HepG2 (cell line): ENCODE data around the gene IL5RA. TPM values are rescaled to one million over a fixed set of nuclear protein-coding genes. Genes with fewer than 3 reads are reported as not detected.

ENCODE experiments used
- ATAC-seq: fragments of 200-7000 bp; cut with Tn5 transposase; 3 replicates; pipeline ENCODE4 v1.9.1; 2020; ENCODE audit warnings: mild to moderate bottlenecking, moderate library complexity
- BruUV-seq: library from RNA; stranded (reverse); fragments of 400-500 nt; replicated peaks from 2 replicates; lab custom pipeline; 2021; lab: Mats Ljungman, UMichigan
- CTCF ChIA-PET: fragments of 300-600 bp; formaldehyde crosslinking; extraction: SDS; loops from one replicate; lab custom pipeline; 2021; ENCODE audit warnings: low total read pairs, inconsistent platforms, low intra/inter-chr PET ratio; lab: Yijun Ruan, JAX
- POLR2A ChIA-PET: fragments of 350-600 bp; sonication (Branson Sonifier 250); formaldehyde crosslinking; loops from one replicate; lab custom pipeline; 2020; ENCODE audit warnings: antibody characterized with exemption, inconsistent platforms; lab: Yijun Ruan, JAX
- DNase-seq: peaks from one replicate; pipeline ENCODE4 v3.0.0-alpha.2; 2015; ENCODE audit warnings: low spot score
- FAIRE-seq: peaks from 3 replicates; lab custom pipeline; 2011; peaks lifted over from hg19 to GRCh38; lab: Jason Lieb, UNC
- H2AFZ ChIP-seq: one replicate; pipeline ENCODE4 v1.6.1; 2011; ENCODE audit warnings: low read length, inconsistent platforms
- H3K27ac ChIP-seq: fragments of 300-600 bp; 3 replicates; pipeline ENCODE4 v1.8.0; 2011; ENCODE audit warnings: mixed run types, mild to moderate bottlenecking, mixed read lengths, low read length, inconsistent platforms; ENCODE audit not compliant: insufficient read depth; ENCODE audit errors: extremely low read length
- H3K27me3 ChIP-seq, 2 experiments: fragments of 200-600 bp in 1 of 2; 2 replicates in 1 of 2; 3 replicates in 1 of 2; pipeline versions ENCODE4 v1.6.0 to v1.8.0; 2011; ENCODE audit warnings: low read length in 2 of 2, mild to moderate bottlenecking in 2 of 2, moderate library complexity in 2 of 2, inconsistent platforms in 1 of 2; ENCODE audit not compliant: insufficient read depth in 2 of 2, control insufficient read depth in 1 of 2
- H3K36me3 ChIP-seq, 2 experiments: fragments of 200-600 bp in 1 of 2; replicated peaks in 1 of 2; 2 replicates in 1 of 2; 3 replicates in 1 of 2; pipeline versions ENCODE4 v1.5.1 to v1.8.0; 2011; ENCODE audit warnings: low read length in 2 of 2, inconsistent platforms in 1 of 2; ENCODE audit not compliant: insufficient read depth in 2 of 2, control insufficient read depth in 1 of 2
- H3K4me1 ChIP-seq: 2 replicates; pipeline ENCODE4 v1.5.1; 2012; ENCODE audit warnings: low read length, inconsistent platforms; ENCODE audit not compliant: insufficient read depth
- H3K4me2 ChIP-seq: 2 replicates; pipeline ENCODE4 v1.6.0; 2011; ENCODE audit warnings: low read depth, low read length, inconsistent platforms
- H3K4me3 ChIP-seq, 3 experiments: fragments of 200-600 bp in 1 of 3; sonication (generic), shearing (Covaris generic) in 1 of 3; replicated peaks in 1 of 3; 2 replicates each; pipeline ENCODE4 v1.5.1; 2011 to 2016; ENCODE audit warnings: low read length in 3 of 3, inconsistent platforms in 2 of 3, low read depth in 2 of 3, mild to moderate bottlenecking in 2 of 3, control low read depth in 1 of 3, mixed read lengths in 1 of 3; ENCODE audit not compliant: insufficient read depth in 1 of 3
- H3K79me2 ChIP-seq: one replicate; pipeline ENCODE4 v1.6.1; 2011; ENCODE audit warnings: low read length, inconsistent platforms; ENCODE audit not compliant: insufficient read depth
- H3K9ac ChIP-seq: 2 replicates; pipeline ENCODE4 v1.6.0; 2011; ENCODE audit warnings: mild to moderate bottlenecking, low read depth, low read length, inconsistent platforms; ENCODE audit not compliant: insufficient read depth
- H3K9me3 ChIP-seq: 2 replicates; pipeline ENCODE4 v1.5.1; 2012; ENCODE audit warnings: mild to moderate bottlenecking, low read length
- H4K20me1 ChIP-seq: 2 replicates; pipeline ENCODE4 v1.6.0; 2011; ENCODE audit warnings: inconsistent platforms, mild to moderate bottlenecking, low read length, moderate library complexity; ENCODE audit not compliant: insufficient read depth
- CCDC6 ChIP-seq: sonication (generic); formaldehyde crosslinking; IDR thresholded peaks from 2 replicates; pipeline ENCODE4 v1.8.1; 2022; ENCODE audit warnings: mild to moderate bottlenecking, missing genetic modification reagents, moderate library complexity
- FOXO4 ChIP-seq: sonication (generic); formaldehyde crosslinking; conservative IDR thresholded peaks from 2 replicates; pipeline ENCODE4 v1.8.1; 2023; ENCODE audit warnings: missing genetic modification reagents
- GLI4 ChIP-seq: sonication (generic); formaldehyde crosslinking; IDR thresholded peaks from 2 replicates; pipeline ENCODE4 v1.5.1; 2020; ENCODE audit warnings: missing genetic modification reagents, mild to moderate bottlenecking, moderate library complexity, borderline replicate concordance
- NCOR1 ChIP-seq: fragments of 200-600 bp; sonication (generic); IDR thresholded peaks from 2 replicates; pipeline ENCODE4 v1.7.0; 2017; ENCODE audit warnings: antibody characterized with exemption, low read length, borderline replicate concordance
- POLR2AphosphoS5 ChIP-seq: IDR thresholded peaks from 2 replicates; pipeline ENCODE4 v1.6.1; 2012; ENCODE audit warnings: low read depth, low read length
- SUZ12 ChIP-seq: fragments of 150-350 bp; IDR thresholded peaks from 2 replicates; pipeline ENCODE4 v1.6.1; 2014; ENCODE audit warnings: low read depth, low read length
- ZFP36L2 ChIP-seq: sonication (generic); formaldehyde crosslinking; IDR thresholded peaks from 2 replicates; pipeline ENCODE4 v1.4.0; 2020; ENCODE audit warnings: missing genetic modification reagents
- ZNF143 ChIP-seq: sonication (generic); formaldehyde crosslinking; IDR thresholded peaks from 2 replicates; pipeline ENCODE4 v1.4.0; 2020; ENCODE audit warnings: missing genetic modification reagents
- ZNF234 ChIP-seq: sonication (generic); formaldehyde crosslinking; conservative IDR thresholded peaks from 2 replicates; pipeline ENCODE4 v1.5.1; 2020; ENCODE audit warnings: mild to moderate bottlenecking, missing genetic modification reagents
- WGBS: methylation state at CpG from one replicate; pipeline ENCODE4 v1.1.6; 2017; ENCODE audit warnings: low lambda C conversion rate; 5-methylcytosine and 5-hydroxymethylcytosine counted together
- in situ Hi-C: cut with HindIII; loops from 2 replicates; pipeline ENCODE4 v1.10.0; 2017; ENCODE audit warnings: low pct_unique_long_range_greater_than_20kb; ENCODE audit not compliant: extremely low pct_ligation_motif_present
- intact Hi-C: fragments of 100-400 bp; cut with micrococcal nuclease; formaldehyde crosslinking; loops from one replicate; pipeline ENCODE4 v1.10.0; 2022; ENCODE audit not compliant: unreplicated experiment
- polyA plus RNA-seq, 8 experiments: library from polyadenylated mRNA; depleted of rRNA in 3 of 8; stranded (reverse) in 7 of 8; unstranded in 1 of 8; fragments of >200 nt; fragmentation: Illumina TruSeq in 4 of 8; extraction: Trizol in 4 of 8; gene quantifications; 2 replicates each; pipeline versions ENCODE4 v1.2.1 to v1.2.3, GENCODE V29; 2011 to 2016; ENCODE audit warnings: low read depth in 4 of 8, missing spikeins in 1 of 8, mixed read lengths in 1 of 8; ENCODE audit not compliant: insufficient read depth in 1 of 8
- total RNA-seq, 5 experiments: library from RNA; depleted of rRNA; stranded (reverse); fragments of >200 nt; fragmentation: Illumina TruSeq; extraction: Trizol; gene quantifications; 2 replicates each; pipeline ENCODE4 v1.2.3, GENCODE V29; 2016; ENCODE audit warnings: low read depth in 1 of 5

Gene IL5RA
- total and polyA plus RNA-seq, 2 of the 13 experiments (the other 11 are each of a cell fraction or from before 2014, with no cell fraction given), result not detected

GRCh38 chr3:3149560-3149959, 39.4 kb upstream of the IL5RA start:
- Histone ChIP-seq H3K79me2 (no peaks in the 10 kb centered on the region), H3K9ac (no peak overlapping the region), H3K4me3 (no peak overlapping the region), H4K20me1 (no peaks in the 10 kb centered on the region), H3K4me2 (no peak overlapping the region), H3K4me1 (no peaks in the 10 kb centered on the region), H3K27ac (no peak overlapping the region), H3K9me3 (no peaks in the 10 kb centered on the region)
- no peak for FAIRE-seq
- intact Hi-C loops, result no loop called here
- in situ Hi-C loops, result no loop called here
- CTCF ChIA-PET, result no interaction called here
- WGBS, result 97% methylated on average over 1 of the region's 1 CpG
- TF ChIP-seq SUZ12 (no peak), ZFP36L2 (CRISPR knock-in tag) (no peak), GLI4 (CRISPR knock-in tag) (no peak), NCOR1 (no peak), CCDC6 (CRISPR knock-in tag) (no peak), ZNF143 (CRISPR knock-in tag) (no peak), FOXO4 (no peak), ZNF234 (no peak), POLR2AphosphoS5 (0 out of 2 replicates have a peak, but pooled peaks have one; percentile 11)
- TF ChIP-seq, all 625 proteins: peak for 1
- H3K27me3 ChIP-seq, result no peaks in the 10 kb centered on the region
- DNase-seq (no peak), ATAC-seq (no peak)
- peaks cover 3 to 63% of the 10 kb centered on the region in 2 experiments for H3K36me3 ChIP-seq
- no peak overlapping the region for H2AFZ ChIP-seq
- POLR2A ChIA-PET, result no interaction called here
- BruUV-seq, result no TSS peak
